ENCODE measurements around the gene DUSP1.

The DUSP1 gene

DNA sequence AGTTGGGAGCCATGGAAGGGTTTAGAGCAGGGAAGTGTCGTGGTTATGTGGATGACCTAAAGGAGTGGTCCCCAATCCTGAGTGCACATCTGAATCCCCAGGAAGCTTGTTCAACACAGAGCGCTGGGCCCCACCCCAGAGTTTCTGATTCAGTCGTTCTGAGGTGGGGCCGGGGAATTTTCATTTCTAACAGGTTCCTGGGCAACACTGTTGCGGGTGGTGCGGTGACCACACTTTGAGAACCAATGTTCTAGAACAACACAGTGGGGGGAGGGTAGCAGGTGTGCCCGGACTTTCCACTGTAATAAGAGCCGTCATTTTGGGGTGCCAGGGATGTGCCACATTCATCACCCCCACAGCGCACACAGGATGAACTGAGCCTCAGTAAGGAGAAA, 39.3 kb downstream of the DUSP1 start:
- TF ChIP-seq, protein P1, sequence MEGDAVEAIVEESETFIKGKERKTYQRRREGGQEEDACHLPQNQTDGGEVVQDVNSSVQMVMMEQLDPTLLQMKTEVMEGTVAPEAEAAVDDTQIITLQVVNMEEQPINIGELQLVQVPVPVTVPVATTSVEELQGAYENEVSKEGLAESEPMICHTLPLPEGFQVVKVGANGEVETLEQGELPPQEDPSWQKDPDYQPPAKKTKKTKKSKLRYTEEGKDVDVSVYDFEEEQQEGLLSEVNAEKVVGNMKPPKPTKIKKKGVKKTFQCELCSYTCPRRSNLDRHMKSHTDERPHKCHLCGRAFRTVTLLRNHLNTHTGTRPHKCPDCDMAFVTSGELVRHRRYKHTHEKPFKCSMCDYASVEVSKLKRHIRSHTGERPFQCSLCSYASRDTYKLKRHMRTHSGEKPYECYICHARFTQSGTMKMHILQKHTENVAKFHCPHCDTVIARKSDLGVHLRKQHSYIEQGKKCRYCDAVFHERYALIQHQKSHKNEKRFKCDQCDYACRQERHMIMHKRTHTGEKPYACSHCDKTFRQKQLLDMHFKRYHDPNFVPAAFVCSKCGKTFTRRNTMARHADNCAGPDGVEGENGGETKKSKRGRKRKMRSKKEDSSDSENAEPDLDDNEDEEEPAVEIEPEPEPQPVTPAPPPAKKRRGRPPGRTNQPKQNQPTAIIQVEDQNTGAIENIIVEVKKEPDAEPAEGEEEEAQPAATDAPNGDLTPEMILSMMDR (IDR thresholded peaks at IDR 0.05; ENCODE audit: low read depth, low read length, missing control alignments) = no peak
- DNase-seq (ENCODE audit: extremely low read depth, low read depth) = no peak
- H3K4me3 ChIP-seq (replicated peaks; ENCODE audit: low read depth, low read length) = no peak overlapping the region

DNA sequence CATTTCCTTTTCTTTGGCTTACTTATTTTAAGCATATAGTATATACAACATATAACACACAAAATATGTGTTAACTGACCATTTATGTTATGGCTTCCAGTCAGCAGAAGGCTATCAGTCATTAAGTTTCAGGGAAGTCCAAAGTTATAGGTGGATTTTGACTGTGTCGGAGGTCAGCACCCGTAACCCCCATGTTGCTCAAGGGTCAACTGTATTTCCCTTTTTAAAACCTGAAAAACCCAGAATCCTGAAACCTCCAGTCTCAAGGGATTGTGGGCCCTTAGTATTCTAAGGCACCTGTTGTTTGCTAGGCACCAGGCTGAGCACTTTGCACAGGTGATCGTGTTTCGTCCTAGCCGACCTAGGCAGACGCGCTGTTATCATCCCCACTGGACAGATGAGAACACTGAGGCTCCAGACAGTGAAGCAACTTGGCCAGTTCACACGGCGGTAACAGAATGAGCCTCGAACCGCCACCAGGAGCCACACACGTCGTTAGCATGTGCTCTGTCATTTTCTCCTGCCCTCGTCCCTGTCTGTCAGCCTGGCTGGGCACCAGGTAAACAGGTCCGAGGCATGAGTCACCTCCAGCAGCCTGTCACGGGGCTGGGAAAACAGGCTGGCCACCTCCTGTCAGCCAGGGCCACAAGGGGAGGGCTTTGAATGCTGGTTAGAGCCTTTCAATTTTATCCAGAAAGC, 39.9 kb downstream of the DUSP1 start:
- no peak overlapping the region for H3K4me3 ChIP-seq (replicated peaks; ENCODE audit: low read depth, low read length)
- no peak for DNase-seq (ENCODE audit: extremely low read depth, low read depth)
- TF ChIP-seq, protein P1 (IDR thresholded peaks at IDR 0.05; ENCODE audit: low read depth, low read length, missing control alignments) = no peak

DNA sequence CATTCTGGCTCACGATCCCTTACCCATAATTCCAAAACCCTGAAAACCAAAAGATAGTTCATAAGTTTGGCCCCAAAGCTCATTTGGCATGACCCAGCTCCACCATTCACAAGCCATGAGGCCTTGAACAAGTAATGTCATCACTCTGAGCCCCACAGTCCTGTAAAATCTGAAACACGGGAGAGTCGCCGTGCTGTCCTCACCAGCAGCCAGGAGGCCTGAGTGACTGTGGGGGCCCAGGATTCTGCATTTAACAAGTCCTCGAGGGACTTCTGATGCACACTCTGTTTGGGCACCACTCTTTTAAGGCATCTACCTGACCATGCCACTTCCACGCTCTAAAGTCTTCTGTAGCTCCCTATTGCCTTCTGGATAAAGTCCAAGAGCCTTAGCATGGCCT, 40.8 kb downstream of the DUSP1 start:
- H3K4me3 ChIP-seq (replicated peaks; ENCODE audit: low read depth, low read length) = no peak overlapping the region
- DNase-seq (ENCODE audit: extremely low read depth, low read depth) = no peak
- TF ChIP-seq, protein P1 (IDR thresholded peaks at IDR 0.05; ENCODE audit: low read depth, low read length, missing control alignments) = no peak

DNA sequence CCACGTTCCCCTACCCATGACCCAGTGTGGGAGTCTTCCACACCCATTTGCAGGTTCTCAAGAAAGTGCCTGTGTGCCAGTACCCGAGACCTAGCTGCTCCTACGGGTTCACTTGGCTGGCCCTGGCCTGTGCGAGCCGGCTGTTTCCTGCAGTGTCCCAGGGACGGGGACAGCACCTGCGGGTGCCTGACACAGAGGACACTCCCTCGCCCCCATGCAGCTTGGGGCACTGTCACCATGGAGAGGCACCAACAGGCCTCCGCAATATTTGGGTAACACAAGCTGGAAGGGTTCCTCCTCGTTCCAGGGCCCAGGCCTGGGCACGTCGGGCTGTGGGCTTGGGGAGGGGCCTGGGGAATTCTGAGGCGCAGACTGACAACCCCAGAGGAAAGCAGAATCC, 41.4 kb downstream of the DUSP1 start:
- no peak for DNase-seq (ENCODE audit: extremely low read depth, low read depth)
- TF ChIP-seq, protein P1 (IDR thresholded peaks at IDR 0.05; ENCODE audit: low read depth, low read length, missing control alignments) = no peak
- no peak overlapping the region for H3K4me3 ChIP-seq (replicated peaks; ENCODE audit: low read depth, low read length)

DNA sequence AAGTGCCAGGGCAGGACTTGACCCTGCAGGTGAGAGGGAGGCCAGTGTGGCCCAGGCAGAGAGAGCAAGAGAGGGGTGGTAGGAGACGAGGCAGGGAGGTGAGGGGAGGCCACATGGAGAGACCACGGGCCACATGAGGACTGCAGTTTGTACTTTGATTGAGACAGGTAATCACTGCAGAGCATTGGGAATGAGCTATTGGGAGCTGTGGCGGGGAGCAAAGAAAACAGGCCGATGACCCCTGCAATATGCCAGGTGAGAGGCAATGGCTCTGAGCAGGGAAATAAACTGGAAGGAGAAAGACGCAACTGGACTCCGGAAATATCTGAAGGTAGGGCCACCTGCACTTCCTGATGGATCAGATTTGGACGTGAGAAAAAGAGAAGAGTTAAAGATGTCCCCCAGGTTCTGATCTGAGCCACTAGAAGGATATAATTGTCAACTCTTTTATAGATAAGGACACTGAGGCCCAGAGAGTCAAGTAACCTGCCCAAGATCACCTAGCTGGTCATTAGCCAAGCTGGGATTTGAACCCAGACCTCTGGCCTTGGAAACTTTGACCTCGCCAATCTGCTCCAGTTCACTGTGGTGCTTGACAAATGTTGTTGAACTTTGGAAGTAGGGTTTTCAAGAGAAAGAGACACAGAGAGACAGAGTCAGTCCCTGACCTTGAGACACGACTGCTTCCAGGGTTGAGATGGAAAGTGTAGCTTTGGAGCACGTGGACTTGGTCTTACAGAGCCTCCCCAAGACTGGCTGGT, 42.3 kb downstream of the DUSP1 start:
- H3K4me3 ChIP-seq (replicated peaks; ENCODE audit: low read depth, low read length) = no peak overlapping the region
- TF ChIP-seq, protein P1 (IDR thresholded peaks at IDR 0.05; ENCODE audit: low read depth, low read length, missing control alignments) = no peak
- DNase-seq (ENCODE audit: extremely low read depth, low read depth) = no peak

DNA sequence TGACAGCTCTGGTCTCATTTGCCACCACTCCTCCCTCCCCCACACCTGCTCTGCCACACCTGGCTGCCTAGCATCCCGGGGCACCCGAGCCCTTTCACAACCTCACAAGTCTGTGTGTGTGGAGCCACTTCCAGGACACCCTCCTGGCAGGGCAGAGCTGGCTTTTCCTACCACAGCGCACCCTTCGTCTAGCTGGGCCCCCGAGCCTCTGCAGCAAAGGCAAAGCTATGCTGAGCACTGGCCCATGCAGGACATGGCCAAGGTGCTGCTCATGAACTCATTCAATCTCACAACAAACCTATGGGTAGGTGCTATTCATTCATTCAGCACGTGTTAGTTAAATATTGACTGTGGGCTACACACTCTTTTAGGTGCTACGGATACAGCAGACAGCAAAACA, 43.4 kb downstream of the DUSP1 start:
- DNase-seq (ENCODE audit: extremely low read depth, low read depth) = no peak
- TF ChIP-seq, protein P1 (IDR thresholded peaks at IDR 0.05; ENCODE audit: low read depth, low read length, missing control alignments) = no peak
- H3K4me3 ChIP-seq (replicated peaks; ENCODE audit: low read depth, low read length) = no peak overlapping the region

All from HFF-Myc (cell line).